GM21423 (cell line): ENCODE results near the gene TMPRSS6.

Experiments used
- ATAC-seq: cut with Tn5 transposase; IDR thresholded peaks from one replicate; pipeline ENCODE4 v1.9.1; 2021; ENCODE audit warnings: mild to moderate bottlenecking, moderate library complexity; ENCODE audit not compliant: unreplicated experiment

Gene TMPRSS6

GRCh38 chr22:37017356-37017755 is 92.2 kb downstream of the TMPRSS6 start:
- no peak for ATAC-seq

GRCh38 chr22:37016134-37016910 is 93.2 kb downstream of the TMPRSS6 start:
- no peak for ATAC-seq

- ATAC-seq = no peak
Observed at GRCh38 chr22:37015587-37015878, 94.0 kb downstream of the TMPRSS6 start.
